Nephron progenitor cell (in vitro differentiated cells): Measurements from ENCODE around the gene SNTG2.

Experiments used
- DNase-seq: peaks from one replicate; pipeline ENCODE4 v3.0.0; 2021
- H3K27ac Mint-ChIP-seq: 2 replicates; pipeline ENCODE4 v1.8.0; 2021; ENCODE audit warnings: mild to moderate bottlenecking, moderate library complexity, mixed read lengths
- H3K27me3 Mint-ChIP-seq: 2 replicates; pipeline ENCODE4 v1.8.0; 2021; ENCODE audit warnings: mild to moderate bottlenecking, low read depth, mixed read lengths; ENCODE audit not compliant: poor library complexity
- H3K36me3 Mint-ChIP-seq: 2 replicates; pipeline ENCODE4 v1.8.0; 2021; ENCODE audit warnings: low read depth, mixed read lengths
- H3K4me1 Mint-ChIP-seq: 2 replicates; pipeline ENCODE4 v1.8.0; 2021; ENCODE audit warnings: mixed read lengths
- H3K4me3 Mint-ChIP-seq: 2 replicates; pipeline ENCODE4 v1.8.0; 2021; ENCODE audit warnings: mild to moderate bottlenecking, moderate library complexity, mixed read lengths
- H3K9me3 Mint-ChIP-seq: 2 replicates; pipeline ENCODE4 v1.8.0; 2021; ENCODE audit warnings: mild to moderate bottlenecking, moderate library complexity, mixed read lengths
- TF ChIP-seq, protein P1 (sequence below): fragments of 200-600 bp; sonication (generic); IDR thresholded peaks from 2 replicates; pipeline ENCODE4 v1.5.0; 2021; ENCODE audit warnings: antibody characterized with exemption

SNTG2 gene

DNA sequence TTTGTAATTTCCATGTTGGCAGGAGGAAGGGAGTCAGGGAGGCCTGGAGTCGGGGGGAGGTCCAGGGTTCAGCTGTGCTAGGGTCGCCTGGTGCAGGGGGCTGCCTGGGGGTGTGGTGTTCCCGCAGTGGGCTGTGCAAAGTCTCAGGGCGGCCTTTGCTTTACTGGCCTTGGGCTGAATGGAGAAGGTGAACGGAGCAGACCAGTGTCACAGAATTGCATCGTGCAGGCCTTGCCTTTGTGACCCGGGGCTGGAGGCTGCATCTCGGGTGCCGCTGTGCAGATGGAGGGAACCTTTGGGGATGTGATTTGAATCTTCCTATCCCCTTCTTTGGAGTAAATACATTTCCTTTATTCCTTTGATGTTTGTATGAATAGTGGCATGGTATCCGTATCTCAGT is 8.8 kb downstream of the SNTG2 start:
- Mint-ChIP-seq H3K27ac (no peak overlapping the region), H3K4me3 (no peak overlapping the region)

DNA sequence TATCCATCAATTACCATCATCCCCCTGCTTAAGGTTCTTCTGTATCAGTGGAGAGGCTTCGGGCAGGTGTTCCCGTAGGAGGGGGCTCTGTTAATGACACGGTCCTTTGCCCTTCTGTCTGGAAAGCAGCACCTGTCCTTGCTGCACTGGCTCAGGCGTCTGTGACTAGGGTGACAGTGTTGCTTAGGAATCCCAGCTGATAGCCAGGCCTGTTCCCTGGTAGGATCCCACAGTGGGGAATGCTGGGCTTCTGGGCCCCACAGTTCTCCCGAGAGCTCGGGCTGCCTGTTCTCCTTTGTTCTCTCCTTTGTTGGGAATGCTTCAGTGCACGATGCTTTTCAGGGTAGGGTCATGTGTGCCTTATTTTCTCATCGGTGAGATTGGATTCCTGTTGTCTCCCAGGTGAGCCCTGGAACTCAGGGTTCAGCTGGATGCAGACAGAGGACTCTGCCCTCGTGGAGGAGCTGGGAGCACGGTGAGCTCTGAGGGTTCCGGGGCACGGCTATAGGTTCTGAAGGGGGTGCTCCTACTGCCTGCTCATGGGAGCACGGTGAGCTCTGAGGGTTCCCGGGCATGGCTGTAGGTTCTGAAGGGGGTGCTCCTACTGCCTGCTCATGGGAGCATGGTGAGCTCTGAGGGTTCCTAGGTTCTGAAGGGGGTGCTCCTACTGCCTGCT is 9.6 kb downstream of the SNTG2 start:
- TF ChIP-seq, protein P1, sequence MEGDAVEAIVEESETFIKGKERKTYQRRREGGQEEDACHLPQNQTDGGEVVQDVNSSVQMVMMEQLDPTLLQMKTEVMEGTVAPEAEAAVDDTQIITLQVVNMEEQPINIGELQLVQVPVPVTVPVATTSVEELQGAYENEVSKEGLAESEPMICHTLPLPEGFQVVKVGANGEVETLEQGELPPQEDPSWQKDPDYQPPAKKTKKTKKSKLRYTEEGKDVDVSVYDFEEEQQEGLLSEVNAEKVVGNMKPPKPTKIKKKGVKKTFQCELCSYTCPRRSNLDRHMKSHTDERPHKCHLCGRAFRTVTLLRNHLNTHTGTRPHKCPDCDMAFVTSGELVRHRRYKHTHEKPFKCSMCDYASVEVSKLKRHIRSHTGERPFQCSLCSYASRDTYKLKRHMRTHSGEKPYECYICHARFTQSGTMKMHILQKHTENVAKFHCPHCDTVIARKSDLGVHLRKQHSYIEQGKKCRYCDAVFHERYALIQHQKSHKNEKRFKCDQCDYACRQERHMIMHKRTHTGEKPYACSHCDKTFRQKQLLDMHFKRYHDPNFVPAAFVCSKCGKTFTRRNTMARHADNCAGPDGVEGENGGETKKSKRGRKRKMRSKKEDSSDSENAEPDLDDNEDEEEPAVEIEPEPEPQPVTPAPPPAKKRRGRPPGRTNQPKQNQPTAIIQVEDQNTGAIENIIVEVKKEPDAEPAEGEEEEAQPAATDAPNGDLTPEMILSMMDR, result no peak
- no peak for DNase-seq
- Mint-ChIP-seq H3K4me3 (no peak overlapping the region), H3K4me1 (peaks cover 21% of the 10 kb centered on the region), H3K9me3 (peaks cover 5% of the 10 kb centered on the region), H3K36me3 (no peaks in the 10 kb centered on the region), H3K27me3 (peaks cover 11% of the 10 kb centered on the region), H3K27ac (no peak overlapping the region)

More for the DNA sequence above, 8.8 kb downstream of the SNTG2 start:
- H3K36me3 Mint-ChIP-seq, result no peaks in the 10 kb centered on the region
- H3K4me1 Mint-ChIP-seq, result peaks cover 21% of the 10 kb centered on the region
- H3K9me3 Mint-ChIP-seq, result peaks cover 5% of the 10 kb centered on the region
- no peak for DNase-seq
- H3K27me3 Mint-ChIP-seq, result peaks cover 15% of the 10 kb centered on the region
- TF ChIP-seq, protein P1, result no peak

DNA sequence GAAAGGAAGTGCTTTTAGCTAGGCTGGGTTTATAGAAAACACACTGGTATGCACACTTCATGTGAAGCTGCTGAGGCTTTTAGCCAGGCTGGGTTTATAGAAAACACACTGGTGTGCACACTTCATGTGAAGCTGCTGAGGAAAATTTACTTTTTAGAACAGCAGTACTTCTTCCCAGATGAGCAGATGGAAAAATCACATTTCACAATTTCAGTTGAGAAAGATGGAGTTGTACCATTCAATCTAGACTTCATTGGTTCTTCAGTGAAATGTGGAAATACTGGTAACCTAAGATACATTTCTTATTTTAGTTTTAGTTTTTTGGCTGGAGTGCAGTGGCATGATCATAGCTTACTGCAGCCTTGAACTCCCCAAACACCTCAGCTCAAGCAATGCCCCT is 11.1 kb downstream of the SNTG2 start:
- Mint-ChIP-seq H3K27me3 (peaks cover 11% of the 10 kb centered on the region), H3K27ac (no peak overlapping the region), H3K4me1 (peaks cover 21% of the 10 kb centered on the region), H3K4me3 (no peak overlapping the region), H3K9me3 (peaks cover 10% of the 10 kb centered on the region), H3K36me3 (no peaks in the 10 kb centered on the region)
- TF ChIP-seq, protein P1, result no peak
- no peak for DNase-seq

DNA sequence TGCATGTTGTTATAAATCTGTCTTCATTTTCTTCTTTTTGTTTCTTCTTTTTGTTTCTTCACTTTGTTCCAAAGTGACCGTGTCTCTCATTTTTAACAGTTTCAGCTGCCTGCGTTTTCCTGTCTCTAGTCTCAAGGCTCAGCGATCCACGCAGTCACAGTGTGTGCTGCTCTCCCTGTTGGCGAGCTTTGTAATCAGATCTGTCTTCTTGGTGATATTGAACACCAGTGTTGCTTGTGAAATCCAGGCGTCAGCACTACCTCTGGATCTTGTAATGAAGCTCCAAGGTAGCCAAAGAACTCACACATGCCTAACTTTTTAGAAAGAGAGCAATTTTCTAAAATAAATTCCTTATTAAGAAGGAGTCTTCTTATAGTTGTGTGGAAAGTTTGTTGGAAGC is 13.2 kb downstream of the SNTG2 start:
- H3K36me3 Mint-ChIP-seq, result peaks cover 7% of the 10 kb centered on the region
- peaks cover 17% of the 10 kb centered on the region for H3K27me3 Mint-ChIP-seq
- peak overlapping the region; percentile 56 for H3K27ac Mint-ChIP-seq
- no peak for DNase-seq
- H3K4me1 Mint-ChIP-seq, result peaks cover 16% of the 10 kb centered on the region
- peak overlapping the region; percentile 48 for H3K4me3 Mint-ChIP-seq
- H3K9me3 Mint-ChIP-seq, result peaks cover 26% of the 10 kb centered on the region
- TF ChIP-seq, protein P1, result no peak

DNA sequence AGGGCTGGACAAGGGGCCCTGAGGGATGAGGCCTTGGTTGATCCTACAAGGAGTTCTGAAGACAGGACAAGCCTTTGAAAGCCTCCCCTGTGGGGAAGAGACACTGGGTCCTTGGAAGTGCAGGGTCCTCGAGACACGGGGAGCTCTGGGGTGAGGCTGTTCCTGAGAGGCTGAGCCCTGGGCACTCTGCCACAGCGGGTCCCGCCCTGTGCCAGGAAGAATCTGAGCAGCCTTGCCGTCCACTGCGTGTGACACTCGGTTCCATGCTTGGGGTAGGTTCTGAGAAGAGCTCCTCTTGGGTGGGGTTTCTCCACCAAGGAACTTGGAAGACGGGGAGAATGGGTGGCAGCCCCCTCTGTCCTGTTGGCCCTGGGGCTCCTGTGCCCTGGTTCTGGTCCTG is 13.9 kb downstream of the SNTG2 start:
- H3K36me3 Mint-ChIP-seq, result peaks cover 7% of the 10 kb centered on the region
- no peak for DNase-seq
- no peak overlapping the region for H3K27ac Mint-ChIP-seq
- peaks cover 33% of the 10 kb centered on the region for H3K9me3 Mint-ChIP-seq
- peaks cover 17% of the 10 kb centered on the region for H3K27me3 Mint-ChIP-seq
- H3K4me3 Mint-ChIP-seq, result no peak overlapping the region
- TF ChIP-seq, protein P1, result no peak
- peaks cover 16% of the 10 kb centered on the region for H3K4me1 Mint-ChIP-seq

DNA sequence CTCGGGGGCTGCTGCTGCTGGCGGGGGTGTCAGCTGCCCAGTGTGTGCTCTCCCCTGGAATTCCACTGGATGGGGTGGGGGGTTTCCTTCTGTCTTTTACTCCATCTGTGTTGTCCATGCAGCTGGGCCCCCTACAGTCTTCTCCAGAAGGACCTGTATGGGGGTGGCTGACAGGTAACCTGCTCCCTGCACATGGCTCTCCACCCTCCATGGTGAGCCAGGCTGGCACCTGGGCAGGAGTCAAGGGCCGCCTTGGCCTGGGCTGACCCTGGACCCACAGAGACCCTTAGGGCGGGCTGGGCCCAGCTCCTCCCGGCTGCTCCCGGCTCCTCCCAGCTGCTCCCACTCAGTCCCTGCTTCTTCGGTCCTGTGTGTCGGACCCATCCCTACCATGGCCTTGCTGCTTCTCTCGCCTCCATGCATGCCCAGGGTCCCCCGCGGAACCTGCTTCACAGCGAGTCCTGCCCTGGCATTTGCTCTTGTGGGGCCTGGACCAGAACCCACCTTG is 15.0 kb downstream of the SNTG2 start:
- H3K9me3 Mint-ChIP-seq, result peaks cover 39% of the 10 kb centered on the region
- H3K4me1 Mint-ChIP-seq, result peaks cover 12% of the 10 kb centered on the region
- no peak for DNase-seq
- peaks cover 13% of the 10 kb centered on the region for H3K27me3 Mint-ChIP-seq
- no peak overlapping the region for H3K27ac Mint-ChIP-seq
- peaks cover 7% of the 10 kb centered on the region for H3K36me3 Mint-ChIP-seq
- TF ChIP-seq, protein P1, result no peak
- no peak overlapping the region for H3K4me3 Mint-ChIP-seq
